Ishikawa (cell line): ENCODE results near the gene RPL3.

Source experiments
- CEBPB ChIP-seq: IDR thresholded peaks from 2 replicates; pipeline ENCODE4 v1.6.1; 2012
- CREB1 ChIP-seq: IDR thresholded peaks from 2 replicates; pipeline ENCODE4 v1.6.1; 2012; ENCODE audit warnings: low read depth
- EGR1 ChIP-seq: IDR thresholded peaks from 2 replicates; pipeline ENCODE4 v1.6.1; 2012
- EP300 ChIP-seq: IDR thresholded peaks from 2 replicates; pipeline ENCODE4 v1.6.1; 2012; ENCODE audit warnings: borderline replicate concordance
- FOXM1 ChIP-seq: IDR thresholded peaks from 2 replicates; pipeline ENCODE4 v1.6.1; 2012; ENCODE audit warnings: low read depth, borderline replicate concordance
- MAX ChIP-seq: IDR thresholded peaks from 2 replicates; pipeline ENCODE4 v1.6.1; 2012
- NFIC ChIP-seq: IDR thresholded peaks from 2 replicates; pipeline ENCODE4 v1.6.1; 2012
- RAD21 ChIP-seq: IDR thresholded peaks from 2 replicates; pipeline ENCODE4 v1.6.1; 2012; ENCODE audit warnings: low read depth
- REST ChIP-seq: IDR thresholded peaks from 2 replicates; pipeline ENCODE4 v1.6.1; 2012; ENCODE audit warnings: low read depth, mild to moderate bottlenecking
- TAF1 ChIP-seq: IDR thresholded peaks from 2 replicates; pipeline ENCODE4 v1.6.1; 2012; ENCODE audit warnings: low read depth, mild to moderate bottlenecking
- TCF12 ChIP-seq: IDR thresholded peaks from 2 replicates; pipeline ENCODE4 v1.6.1; 2012; ENCODE audit warnings: low read depth
- TEAD4 ChIP-seq: IDR thresholded peaks from 2 replicates; pipeline ENCODE4 v1.6.1; 2012
- USF1 ChIP-seq: IDR thresholded peaks from 2 replicates; pipeline ENCODE4 v1.6.1; 2012
- YY1 ChIP-seq: IDR thresholded peaks from 2 replicates; pipeline ENCODE4 v1.6.1; 2012; ENCODE audit warnings: low read depth
- ZBTB7A ChIP-seq: IDR thresholded peaks from 2 replicates; pipeline ENCODE4 v1.6.1; 2012; ENCODE audit warnings: low read depth

RPL3 gene

GRCh38 chr22:39332441-39333064 lies 13.1 kb upstream of the RPL3 start:
- TF ChIP-seq RAD21 = no peak
- no peak for TF ChIP-seq TCF12
- no peak for TF ChIP-seq REST
- TF ChIP-seq MAX = no peak
- no peak for TF ChIP-seq ZBTB7A
- no peak for TF ChIP-seq CEBPB
- no peak for TF ChIP-seq CREB1
- no peak for TF ChIP-seq TAF1
- no peak for TF ChIP-seq TEAD4
- TF ChIP-seq EP300 = no peak
- TF ChIP-seq NFIC = no peak
- no peak for TF ChIP-seq EGR1
- TF ChIP-seq USF1 = no peak

GRCh38 chr22:39327995-39328754 lies 8.8 kb upstream of the RPL3 start:
- TF ChIP-seq CREB1 = no peak
- TF ChIP-seq EGR1 = no peak
- no peak for TF ChIP-seq TAF1
- no peak for TF ChIP-seq REST
- no peak for TF ChIP-seq TCF12
- TF ChIP-seq TEAD4 = no peak
- no peak for TF ChIP-seq USF1
- TF ChIP-seq ZBTB7A = no peak
- TF ChIP-seq FOXM1 = no peak
- no peak for TF ChIP-seq NFIC
- TF ChIP-seq RAD21 = no peak
- no peak for TF ChIP-seq YY1

GRCh38 chr22:39325392-39325932 lies 6.0 kb upstream of the RPL3 start:
- TF ChIP-seq TAF1 (no peak), NFIC (no peak), YY1 (no peak), RAD21 (no peak), CEBPB (no peak), MAX (no peak), FOXM1 (no peak), EGR1 (no peak), CREB1 (no peak), EP300 (no peak), USF1 (no peak), ZBTB7A (no peak), TEAD4 (no peak)

- TF ChIP-seq EP300 (0 out of 2 replicates have a peak, but pooled peaks have one; percentile 6), TEAD4 (no peak)
Measured at GRCh38 chr22:39318507-39319283, 728 bp downstream of the RPL3 start.
